Skeletal muscle satellite cell (primary cell): ENCODE measurements around the gene PRICKLE2.

ENCODE experiments used
- H3K27me3 ChIP-seq: 2 replicates; pipeline ENCODE4 v1.7.0; 2013; ENCODE audit warnings: low read length; ENCODE audit not compliant: control insufficient read depth, insufficient read depth
- H3K36me3 ChIP-seq: 2 replicates; pipeline ENCODE4 v1.7.0; 2013; ENCODE audit warnings: mild to moderate bottlenecking, control low read depth, low read length; ENCODE audit not compliant: insufficient read depth
- H3K4me1 ChIP-seq: 2 replicates; pipeline ENCODE4 v1.7.0; 2013; ENCODE audit warnings: low read length; ENCODE audit not compliant: control insufficient read depth, insufficient read depth
- H3K4me2 ChIP-seq: 2 replicates; pipeline ENCODE4 v1.7.0; 2013; ENCODE audit warnings: mild to moderate bottlenecking, low read length
- H3K4me3 ChIP-seq: 2 replicates; pipeline ENCODE4 v1.7.0; 2013; ENCODE audit warnings: low read length
- H3K9ac ChIP-seq: 2 replicates; pipeline ENCODE4 v1.7.0; 2013; ENCODE audit warnings: mild to moderate bottlenecking, low read depth, low read length, moderate library complexity
- H3K9me3 ChIP-seq: replicated peaks from 2 replicates; pipeline ENCODE4 v1.7.0; 2013; ENCODE audit warnings: mild to moderate bottlenecking, control low read depth, low read length

The PRICKLE2 gene

DNA sequence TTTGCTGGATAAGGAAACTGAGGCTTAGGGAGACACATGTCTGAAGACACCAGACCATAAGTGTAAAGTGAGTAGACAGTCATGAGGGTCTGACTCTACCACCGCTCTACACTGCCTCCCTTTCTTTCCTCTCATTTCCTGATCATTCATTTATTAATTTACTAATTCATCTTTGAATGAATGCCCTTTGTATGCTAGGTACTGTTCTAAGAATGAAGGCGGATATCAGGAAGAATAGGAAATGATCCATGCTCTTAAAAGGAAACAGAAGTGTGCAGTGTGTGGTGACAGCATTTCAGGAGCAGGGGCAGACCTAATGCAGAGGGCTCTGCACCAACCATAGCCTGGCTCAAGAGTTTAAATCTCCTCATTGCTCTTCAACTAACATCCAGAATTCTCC is 170.2 kb downstream of the PRICKLE2 start:
- H3K4me2 ChIP-seq, result no peak overlapping the region
- H3K27me3 ChIP-seq, result peaks cover 5% of the 10 kb centered on the region
- no peaks in the 10 kb centered on the region for H3K36me3 ChIP-seq
- no peaks in the 10 kb centered on the region for H3K9me3 ChIP-seq
- H3K4me1 ChIP-seq, result no peaks in the 10 kb centered on the region
- H3K4me3 ChIP-seq, result no peak overlapping the region
- H3K9ac ChIP-seq, result no peak overlapping the region

DNA sequence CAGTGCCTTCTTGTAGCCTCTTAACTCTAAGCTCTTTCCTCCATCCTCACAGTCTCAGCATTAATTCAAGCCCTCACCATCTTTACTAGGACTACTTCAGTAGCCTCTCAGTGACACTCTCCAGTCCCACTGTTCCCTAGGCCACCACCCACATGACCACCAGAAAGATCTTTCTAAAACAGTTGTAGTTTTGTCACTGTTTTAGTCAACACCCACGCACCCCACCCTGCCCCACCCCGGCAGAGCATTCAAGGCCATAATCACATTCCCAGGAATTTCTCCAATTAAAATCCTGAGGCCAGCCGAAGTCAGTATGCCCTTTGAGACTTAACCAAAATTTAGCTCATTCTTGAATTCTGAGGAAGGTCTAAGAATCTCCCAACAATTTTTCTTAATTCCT is 170.8 kb downstream of the PRICKLE2 start:
- Histone ChIP-seq H3K4me3 (no peak overlapping the region), H3K9ac (no peak overlapping the region), H3K4me2 (no peak overlapping the region), H3K36me3 (no peaks in the 10 kb centered on the region), H3K4me1 (no peaks in the 10 kb centered on the region), H3K27me3 (peaks cover 5% of the 10 kb centered on the region), H3K9me3 (no peaks in the 10 kb centered on the region)

DNA sequence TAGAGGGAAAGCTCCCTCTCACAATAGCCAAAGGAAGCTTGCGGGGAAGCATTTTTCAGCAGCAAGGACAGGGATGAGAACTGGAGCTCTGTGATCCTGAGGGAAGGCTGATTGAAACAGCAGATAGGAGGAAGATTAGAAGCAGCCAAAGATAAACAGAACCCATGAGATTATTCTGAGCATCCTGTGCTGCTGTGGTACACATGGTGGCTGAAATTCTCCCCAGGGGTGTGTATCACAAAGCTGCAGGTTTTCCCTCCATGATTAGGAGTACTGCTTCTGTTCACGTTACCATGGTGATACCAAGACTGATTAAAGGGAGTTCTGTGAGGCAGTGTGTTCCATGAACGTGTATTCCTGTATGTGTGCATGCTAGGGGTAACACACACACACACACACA is 171.7 kb downstream of the PRICKLE2 start:
- no peaks in the 10 kb centered on the region for H3K9me3 ChIP-seq
- H3K4me1 ChIP-seq, result peaks cover 6% of the 10 kb centered on the region
- no peak overlapping the region for H3K9ac ChIP-seq
- no peak overlapping the region for H3K4me3 ChIP-seq
- peaks cover 5% of the 10 kb centered on the region for H3K27me3 ChIP-seq
- no peak overlapping the region for H3K4me2 ChIP-seq
- no peaks in the 10 kb centered on the region for H3K36me3 ChIP-seq

DNA sequence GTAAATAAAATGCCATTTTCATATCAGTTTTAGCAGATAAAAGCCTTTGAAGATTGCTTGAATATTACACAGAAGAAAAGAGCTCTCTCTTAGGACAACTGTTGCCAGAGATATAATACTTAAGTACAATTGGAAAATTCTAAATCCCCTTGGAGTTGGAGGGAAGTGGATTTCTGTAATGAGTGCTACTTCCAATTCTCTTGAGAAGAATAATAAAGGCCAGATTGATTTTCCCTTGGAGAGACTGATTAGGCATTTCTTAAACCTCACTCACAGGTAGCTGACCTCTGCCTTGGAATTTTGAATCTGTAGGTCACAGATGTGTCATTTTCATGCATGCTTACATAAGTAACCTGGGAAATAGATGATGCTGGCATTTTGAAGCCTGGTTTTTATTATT is 172.1 kb downstream of the PRICKLE2 start:
- peaks cover 10% of the 10 kb centered on the region for H3K4me1 ChIP-seq
- H3K4me2 ChIP-seq, result no peak overlapping the region
- H3K27me3 ChIP-seq, result peaks cover 3% of the 10 kb centered on the region
- no peak overlapping the region for H3K4me3 ChIP-seq
- no peaks in the 10 kb centered on the region for H3K9me3 ChIP-seq
- H3K9ac ChIP-seq, result no peak overlapping the region
- H3K36me3 ChIP-seq, result no peaks in the 10 kb centered on the region

DNA sequence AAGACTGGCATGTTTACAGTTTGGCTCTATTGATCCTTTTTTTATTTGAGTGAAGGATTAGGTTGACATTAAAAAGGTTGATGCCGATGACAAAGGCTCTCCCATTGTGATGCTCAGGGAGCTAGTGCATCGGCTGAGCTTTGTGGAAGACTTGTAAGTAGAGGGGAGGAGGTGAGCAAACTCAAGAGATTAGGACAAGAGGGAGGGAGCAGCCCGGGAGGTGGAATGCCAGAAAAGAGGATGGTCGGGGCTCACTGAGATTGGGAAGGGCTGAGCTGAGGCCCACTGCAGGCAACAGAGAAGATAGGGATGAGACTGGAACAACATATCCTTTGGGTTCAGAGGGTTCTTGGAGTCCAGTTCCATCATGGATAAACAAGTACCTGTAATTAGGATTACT is 175.4 kb downstream of the PRICKLE2 start:
- Histone ChIP-seq H3K4me3 (no peak overlapping the region), H3K4me1 (peaks cover 10% of the 10 kb centered on the region), H3K27me3 (no peaks in the 10 kb centered on the region), H3K4me2 (no peak overlapping the region), H3K9me3 (no peaks in the 10 kb centered on the region), H3K9ac (no peak overlapping the region), H3K36me3 (no peaks in the 10 kb centered on the region)

DNA sequence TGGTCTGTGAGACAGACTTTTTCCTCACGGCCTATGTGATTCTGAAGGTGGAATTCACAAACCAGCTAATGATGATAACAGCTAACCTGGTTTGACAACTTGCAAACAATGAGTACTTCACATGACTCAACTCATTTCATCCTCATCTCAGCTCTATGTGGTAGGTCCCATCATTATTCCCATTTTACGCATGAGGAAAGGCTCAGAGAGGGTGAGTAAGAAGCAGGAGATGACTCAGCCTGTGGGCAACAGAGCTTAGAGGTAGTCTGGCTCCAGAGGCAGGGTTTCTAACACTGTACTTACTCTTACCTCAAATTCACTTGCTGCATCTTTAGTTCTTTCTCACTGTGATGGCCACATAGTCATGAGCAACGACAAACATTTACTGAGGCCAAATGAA is 176.1 kb downstream of the PRICKLE2 start:
- no peak overlapping the region for H3K4me3 ChIP-seq

DNA sequence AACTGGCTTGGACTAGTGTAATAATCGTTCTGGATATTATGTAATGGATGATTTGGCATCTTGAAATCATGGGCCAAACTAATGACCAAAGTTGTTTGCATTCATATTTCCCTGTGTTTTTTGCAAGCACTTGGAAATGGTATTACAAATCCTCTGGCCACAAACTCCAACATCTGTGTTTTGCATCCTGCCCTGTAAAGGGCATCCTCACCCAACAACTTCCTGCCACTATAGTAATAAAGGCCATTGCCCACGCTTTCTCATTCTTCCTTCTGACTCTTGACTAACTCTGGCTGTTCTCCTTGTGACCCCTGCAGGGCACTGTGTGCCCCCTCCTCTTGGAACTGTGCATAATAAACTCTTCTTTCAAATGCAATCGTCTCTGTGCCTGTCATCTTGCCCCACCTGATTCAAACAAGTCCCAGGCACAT is 176.6 kb downstream of the PRICKLE2 start:
- Histone ChIP-seq H3K9ac (no peak overlapping the region), H3K9me3 (no peaks in the 10 kb centered on the region), H3K4me1 (peaks cover 10% of the 10 kb centered on the region), H3K4me2 (no peak overlapping the region), H3K27me3 (peaks cover 2% of the 10 kb centered on the region), H3K4me3 (no peak overlapping the region), H3K36me3 (no peaks in the 10 kb centered on the region)

More for the DNA sequence above, 176.1 kb downstream of the PRICKLE2 start:
- H3K9ac ChIP-seq, result no peak overlapping the region
- H3K4me2 ChIP-seq, result no peak overlapping the region
- H3K9me3 ChIP-seq, result no peaks in the 10 kb centered on the region
- H3K36me3 ChIP-seq, result no peaks in the 10 kb centered on the region
- no peaks in the 10 kb centered on the region for H3K27me3 ChIP-seq
- peaks cover 10% of the 10 kb centered on the region for H3K4me1 ChIP-seq

DNA sequence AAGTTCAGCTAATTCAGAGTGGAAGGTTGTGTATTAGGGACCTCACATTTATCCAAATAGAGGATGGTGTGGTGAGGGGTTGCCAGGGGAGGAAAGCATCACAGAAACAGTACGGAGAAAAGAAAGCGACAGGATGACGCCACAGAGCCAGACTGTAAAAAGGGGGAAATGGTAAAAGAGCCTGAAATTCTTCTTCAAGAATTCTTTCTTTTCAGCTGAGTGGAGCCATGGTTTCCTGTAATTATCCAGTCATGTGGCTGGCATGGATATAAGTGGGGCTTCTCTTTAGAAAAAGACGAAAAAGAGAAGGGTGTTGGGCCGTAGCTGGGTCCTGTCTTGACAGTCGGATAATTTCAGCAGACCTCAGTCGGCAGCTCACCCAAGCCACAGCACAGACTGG is 177.5 kb downstream of the PRICKLE2 start:
- Histone ChIP-seq H3K9me3 (no peaks in the 10 kb centered on the region), H3K9ac (no peak overlapping the region), H3K4me1 (peaks cover 10% of the 10 kb centered on the region), H3K27me3 (peaks cover 3% of the 10 kb centered on the region), H3K4me2 (no peak overlapping the region), H3K36me3 (no peaks in the 10 kb centered on the region), H3K4me3 (no peak overlapping the region)

DNA sequence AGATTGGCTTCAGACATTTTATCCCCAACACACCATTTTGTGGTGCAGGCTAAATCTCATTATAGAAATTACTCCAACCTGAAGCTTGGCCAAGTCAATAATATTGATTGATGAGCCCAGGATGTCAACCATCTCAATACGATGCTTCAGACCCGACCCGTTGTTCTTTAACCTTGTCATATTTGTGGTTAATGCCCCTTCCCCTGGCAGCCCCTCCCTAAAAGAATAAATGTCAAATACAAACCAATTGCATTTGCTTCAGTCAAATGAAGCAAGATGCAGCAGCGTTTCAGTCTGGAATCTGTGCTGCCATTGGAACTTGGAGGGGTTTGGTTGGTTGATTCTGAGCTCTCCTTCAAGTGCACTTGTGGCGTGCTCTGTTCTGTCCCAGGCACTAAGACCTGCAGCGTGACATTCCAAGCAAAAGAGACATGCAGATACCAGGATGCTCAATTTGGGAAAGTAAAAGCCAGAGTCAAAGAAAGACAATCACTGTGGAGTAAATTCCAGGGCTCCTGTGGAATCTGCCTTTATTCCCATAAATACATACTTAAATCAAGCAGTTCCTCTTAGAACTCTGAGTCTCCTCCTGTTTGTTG is 178.2 kb downstream of the PRICKLE2 start:
- Histone ChIP-seq H3K9me3 (no peaks in the 10 kb centered on the region), H3K9ac (no peak overlapping the region), H3K4me3 (no peak overlapping the region), H3K4me1 (peaks cover 10% of the 10 kb centered on the region), H3K36me3 (no peaks in the 10 kb centered on the region), H3K27me3 (peaks cover 3% of the 10 kb centered on the region), H3K4me2 (no peak overlapping the region)

DNA sequence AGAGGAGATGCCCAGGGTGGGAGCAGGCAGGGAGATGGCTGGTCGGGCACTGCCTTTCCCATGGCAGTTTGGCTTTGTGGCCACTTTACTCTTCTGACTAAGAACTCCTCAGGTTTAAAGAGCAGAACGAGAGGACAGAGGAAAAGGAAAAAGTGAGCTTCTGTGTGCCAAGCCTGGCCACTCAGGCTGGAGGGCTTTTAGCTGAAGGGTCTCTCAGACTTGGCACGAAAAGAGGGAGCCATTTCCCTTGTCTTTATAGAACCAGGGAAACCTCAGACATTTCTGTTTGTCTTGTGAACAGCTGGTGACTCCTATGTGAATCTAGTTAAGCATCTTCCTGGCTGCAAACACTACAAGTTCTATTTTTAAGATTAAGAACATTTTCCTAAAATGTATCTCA is 178.7 kb downstream of the PRICKLE2 start:
- Histone ChIP-seq H3K4me1 (peaks cover 10% of the 10 kb centered on the region), H3K36me3 (no peaks in the 10 kb centered on the region), H3K27me3 (peaks cover 3% of the 10 kb centered on the region), H3K4me3 (no peak overlapping the region), H3K9ac (no peak overlapping the region), H3K4me2 (no peak overlapping the region), H3K9me3 (no peaks in the 10 kb centered on the region)

DNA sequence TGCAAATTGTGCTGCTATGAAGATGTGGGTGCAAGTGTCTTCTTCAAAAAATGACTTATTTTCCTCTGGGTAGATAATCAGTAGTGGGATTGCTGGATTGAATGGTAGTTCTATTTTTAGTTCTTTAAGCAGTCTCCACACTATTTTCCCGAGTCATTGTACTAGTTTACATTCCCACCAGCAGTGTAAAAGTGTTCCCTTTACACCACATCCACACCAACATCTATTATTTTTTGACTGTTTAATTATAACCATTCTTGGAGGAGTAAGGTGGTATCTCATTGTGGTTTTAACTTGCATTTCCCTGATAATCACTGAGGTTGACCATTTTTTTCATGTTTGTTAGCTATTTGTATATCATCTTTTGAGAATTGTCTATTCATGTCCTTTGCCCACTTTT is 182.3 kb downstream of the PRICKLE2 start:
- Histone ChIP-seq H3K4me3 (no peak overlapping the region), H3K36me3 (no peaks in the 10 kb centered on the region), H3K27me3 (peaks cover 21% of the 10 kb centered on the region), H3K9ac (no peak overlapping the region), H3K9me3 (no peaks in the 10 kb centered on the region), H3K4me2 (no peak overlapping the region), H3K4me1 (no peaks in the 10 kb centered on the region)
